RWPE2 (cell line): ENCODE measurements around the gene SMYD1.

ENCODE experiments used
- ATAC-seq: fragments of 200-7000 bp; cut with Tn5 transposase; 3 replicates; pipeline ENCODE4 v1.9.1; 2021; ENCODE audit warnings: low read depth
- DNase-seq: peaks from one replicate; pipeline ENCODE4 v3.0.0-alpha.2; 2020; ENCODE audit warnings: low spot score
- H3K27ac ChIP-seq: fragments of 450-650 bp; 2 replicates; pipeline ENCODE4 v1.5.1; 2017; ENCODE audit warnings: mild to moderate bottlenecking; ENCODE audit not compliant: poor library complexity, severe bottlenecking
- H3K27me3 ChIP-seq: fragments of 250-450 bp; sonication (Bioruptor Pico); 2 replicates; pipeline ENCODE4 v1.5.1; 2021; ENCODE audit warnings: mild to moderate bottlenecking, moderate library complexity; ENCODE audit not compliant: insufficient read depth, poor library complexity, severe bottlenecking
- H3K36me3 ChIP-seq: fragments of 250-450 bp; sonication (Bioruptor Pico); 2 replicates; pipeline ENCODE4 v1.5.1; 2020; ENCODE audit warnings: low read depth, mild to moderate bottlenecking, moderate library complexity
- H3K4me1 ChIP-seq: fragments of 250-450 bp; sonication (Bioruptor Pico); 2 replicates; pipeline ENCODE4 v1.5.1; 2021; ENCODE audit warnings: mild to moderate bottlenecking, moderate library complexity; ENCODE audit not compliant: insufficient read depth, poor library complexity, severe bottlenecking
- H3K4me3 ChIP-seq: fragments of 250-450 bp; sonication (Bioruptor Pico); 2 replicates; pipeline ENCODE4 v1.5.1; 2021; ENCODE audit warnings: mild to moderate bottlenecking, moderate library complexity; ENCODE audit not compliant: severe bottlenecking
- H3K9me3 ChIP-seq: fragments of 250-450 bp; sonication (Bioruptor Pico); 2 replicates; pipeline ENCODE4 v1.5.1; 2021; ENCODE audit warnings: mild to moderate bottlenecking, moderate library complexity; ENCODE audit not compliant: severe bottlenecking
- TF ChIP-seq, protein P1 (sequence below): fragments of 450-650 bp; IDR thresholded peaks from one replicate; pipeline ENCODE4 v1.5.1; 2017; ENCODE audit warnings: mild to moderate bottlenecking, moderate library complexity; ENCODE audit not compliant: poor library complexity, severe bottlenecking

SMYD1 gene

DNA sequence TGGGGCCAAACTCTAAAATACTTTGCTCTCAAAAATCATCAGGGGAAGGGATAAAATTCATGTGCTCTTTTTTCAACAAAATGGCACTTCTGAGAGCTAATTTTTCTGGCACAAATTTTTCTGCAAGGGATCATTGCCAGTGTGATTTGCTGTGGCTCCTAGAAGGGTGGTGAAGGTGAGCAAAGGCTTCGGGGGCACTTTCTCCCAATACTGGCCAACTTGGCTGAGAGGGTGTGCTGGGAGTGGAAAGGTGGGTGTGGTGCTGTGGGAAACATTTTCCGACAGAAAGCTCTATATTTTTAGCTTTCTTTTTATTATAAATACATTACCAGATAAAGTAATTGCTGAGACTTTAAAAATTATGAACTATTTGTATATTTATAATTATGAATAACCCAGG, 419 bp downstream of the SMYD1 start:
- H3K27me3 ChIP-seq: no peaks in the 10 kb centered on the region
- H3K36me3 ChIP-seq: no peaks in the 10 kb centered on the region
- TF ChIP-seq, protein P1, sequence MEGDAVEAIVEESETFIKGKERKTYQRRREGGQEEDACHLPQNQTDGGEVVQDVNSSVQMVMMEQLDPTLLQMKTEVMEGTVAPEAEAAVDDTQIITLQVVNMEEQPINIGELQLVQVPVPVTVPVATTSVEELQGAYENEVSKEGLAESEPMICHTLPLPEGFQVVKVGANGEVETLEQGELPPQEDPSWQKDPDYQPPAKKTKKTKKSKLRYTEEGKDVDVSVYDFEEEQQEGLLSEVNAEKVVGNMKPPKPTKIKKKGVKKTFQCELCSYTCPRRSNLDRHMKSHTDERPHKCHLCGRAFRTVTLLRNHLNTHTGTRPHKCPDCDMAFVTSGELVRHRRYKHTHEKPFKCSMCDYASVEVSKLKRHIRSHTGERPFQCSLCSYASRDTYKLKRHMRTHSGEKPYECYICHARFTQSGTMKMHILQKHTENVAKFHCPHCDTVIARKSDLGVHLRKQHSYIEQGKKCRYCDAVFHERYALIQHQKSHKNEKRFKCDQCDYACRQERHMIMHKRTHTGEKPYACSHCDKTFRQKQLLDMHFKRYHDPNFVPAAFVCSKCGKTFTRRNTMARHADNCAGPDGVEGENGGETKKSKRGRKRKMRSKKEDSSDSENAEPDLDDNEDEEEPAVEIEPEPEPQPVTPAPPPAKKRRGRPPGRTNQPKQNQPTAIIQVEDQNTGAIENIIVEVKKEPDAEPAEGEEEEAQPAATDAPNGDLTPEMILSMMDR: no peak
- ATAC-seq (no peak), DNase-seq (no peak)
- no peak overlapping the region for H3K4me3 ChIP-seq
- no peaks in the 10 kb centered on the region for H3K4me1 ChIP-seq
- H3K27ac ChIP-seq: no peak overlapping the region
- no peaks in the 10 kb centered on the region for H3K9me3 ChIP-seq

DNA sequence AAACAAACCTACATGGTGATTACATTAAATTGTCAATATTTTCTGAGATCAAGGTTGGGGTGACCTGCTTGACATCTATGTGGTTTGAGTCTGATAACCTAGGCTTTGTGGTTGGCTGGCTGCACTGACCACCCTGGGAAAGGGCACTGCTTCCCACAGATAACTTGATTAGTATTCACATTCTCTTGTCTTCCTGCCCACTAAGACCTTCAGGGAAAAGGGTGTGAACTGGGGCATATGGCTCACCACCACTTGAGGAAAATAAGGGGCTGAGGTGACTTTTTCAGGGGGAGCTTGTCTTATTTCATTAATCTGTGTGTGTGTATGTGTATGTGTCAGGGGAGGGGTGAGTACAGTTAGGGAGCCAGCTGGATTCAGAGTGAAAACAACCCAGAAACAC, 1.5 kb downstream of the SMYD1 start:
- ATAC-seq: no peak
- no peak for DNase-seq
- Histone ChIP-seq H3K27ac (no peak overlapping the region), H3K4me3 (no peak overlapping the region), H3K27me3 (no peaks in the 10 kb centered on the region), H3K4me1 (no peaks in the 10 kb centered on the region), H3K36me3 (no peaks in the 10 kb centered on the region), H3K9me3 (no peaks in the 10 kb centered on the region)
- TF ChIP-seq, protein P1: no peak

DNA sequence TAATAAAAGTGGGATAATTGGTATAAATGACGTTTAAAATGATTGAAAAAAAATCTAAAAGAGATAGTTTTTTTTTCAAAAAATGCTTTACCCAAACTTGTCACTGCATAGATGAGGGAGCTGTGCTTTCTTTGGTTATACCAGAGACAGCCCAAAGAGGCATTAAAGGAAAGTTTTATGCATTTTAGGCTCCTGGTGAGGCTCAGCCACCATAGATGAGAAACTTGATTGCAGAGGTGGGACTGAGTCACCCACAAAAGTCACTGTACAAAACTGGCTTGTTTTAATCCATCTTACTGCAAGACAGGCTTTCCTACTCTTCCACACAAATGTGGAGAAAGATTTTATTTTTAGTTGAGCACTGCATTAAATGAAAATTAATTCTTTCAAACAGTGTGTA, 2.4 kb downstream of the SMYD1 start:
- H3K4me3 ChIP-seq: no peak overlapping the region
- no peak for ATAC-seq
- no peaks in the 10 kb centered on the region for H3K27me3 ChIP-seq
- H3K27ac ChIP-seq: no peak overlapping the region
- TF ChIP-seq, protein P1: no peak
- H3K36me3 ChIP-seq: no peaks in the 10 kb centered on the region
- no peak for DNase-seq
- no peaks in the 10 kb centered on the region for H3K4me1 ChIP-seq
- no peaks in the 10 kb centered on the region for H3K9me3 ChIP-seq

DNA sequence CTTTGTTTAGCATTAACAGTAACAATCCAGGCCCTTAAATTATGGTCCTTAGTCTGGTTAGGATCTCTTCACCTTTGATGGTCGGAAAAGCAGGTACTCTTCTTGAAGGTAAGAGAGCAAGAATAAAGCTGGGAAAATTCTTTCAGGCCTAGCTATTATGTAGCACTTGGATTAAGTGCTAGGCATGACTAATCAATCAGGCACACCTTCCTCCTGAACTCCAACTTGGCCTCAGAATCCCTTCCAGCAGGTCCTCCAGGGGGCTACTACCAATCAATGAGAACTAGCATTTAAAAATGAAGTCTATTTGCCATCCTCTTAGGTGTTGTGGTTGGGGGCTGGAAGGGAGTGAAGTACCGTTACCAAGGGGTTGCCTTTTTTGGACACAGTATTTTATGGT, 3.7 kb downstream of the SMYD1 start:
- no peaks in the 10 kb centered on the region for H3K36me3 ChIP-seq
- H3K4me1 ChIP-seq: no peaks in the 10 kb centered on the region
- no peak overlapping the region for H3K4me3 ChIP-seq
- TF ChIP-seq, protein P1: no peak
- no peak for DNase-seq
- no peak overlapping the region for H3K27ac ChIP-seq
- no peaks in the 10 kb centered on the region for H3K27me3 ChIP-seq
- no peak for ATAC-seq
- no peaks in the 10 kb centered on the region for H3K9me3 ChIP-seq

DNA sequence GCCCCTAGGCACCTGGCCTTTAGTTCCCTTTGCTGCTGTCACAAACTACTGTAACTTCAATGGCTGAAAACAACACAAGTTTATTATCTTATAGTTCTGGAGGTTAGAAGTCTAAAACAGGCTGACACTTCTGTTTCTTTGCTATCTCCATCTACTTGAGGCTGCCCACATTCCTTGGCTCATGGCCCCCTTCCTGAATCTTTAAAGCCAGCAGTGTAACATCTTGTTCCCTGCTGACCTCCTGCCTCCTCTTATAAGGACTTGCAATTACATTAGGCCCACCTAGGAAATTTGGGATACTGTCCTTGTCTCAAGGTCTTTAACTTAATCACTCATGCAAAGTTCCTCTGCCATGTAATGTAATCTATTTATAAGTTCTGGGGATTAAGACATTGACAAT, 6.5 kb downstream of the SMYD1 start:
- ATAC-seq (no peak), DNase-seq (no peak)
- no peaks in the 10 kb centered on the region for H3K27me3 ChIP-seq
- H3K9me3 ChIP-seq: no peaks in the 10 kb centered on the region
- H3K4me3 ChIP-seq: no peak overlapping the region
- no peak overlapping the region for H3K27ac ChIP-seq
- H3K4me1 ChIP-seq: no peaks in the 10 kb centered on the region
- TF ChIP-seq, protein P1: no peak
- H3K36me3 ChIP-seq: no peaks in the 10 kb centered on the region
